ENCODE data around the gene COX5A. TPM values are rescaled to one million over a fixed set of nuclear protein-coding genes. Genes with fewer than 3 reads are reported as not detected.
A peak's percentile ranks its signal among the peaks of the same experiment; 100 is the strongest.
"Not testable (repeated sequence)": the region's sequence is repeated elsewhere in the genome, so short reads cannot be mapped to it uniquely, and the experiment has no call there.

The COX5A gene
- total RNA-seq, 1 donor from 2014 or later, result 1,582 TPM

DNA sequence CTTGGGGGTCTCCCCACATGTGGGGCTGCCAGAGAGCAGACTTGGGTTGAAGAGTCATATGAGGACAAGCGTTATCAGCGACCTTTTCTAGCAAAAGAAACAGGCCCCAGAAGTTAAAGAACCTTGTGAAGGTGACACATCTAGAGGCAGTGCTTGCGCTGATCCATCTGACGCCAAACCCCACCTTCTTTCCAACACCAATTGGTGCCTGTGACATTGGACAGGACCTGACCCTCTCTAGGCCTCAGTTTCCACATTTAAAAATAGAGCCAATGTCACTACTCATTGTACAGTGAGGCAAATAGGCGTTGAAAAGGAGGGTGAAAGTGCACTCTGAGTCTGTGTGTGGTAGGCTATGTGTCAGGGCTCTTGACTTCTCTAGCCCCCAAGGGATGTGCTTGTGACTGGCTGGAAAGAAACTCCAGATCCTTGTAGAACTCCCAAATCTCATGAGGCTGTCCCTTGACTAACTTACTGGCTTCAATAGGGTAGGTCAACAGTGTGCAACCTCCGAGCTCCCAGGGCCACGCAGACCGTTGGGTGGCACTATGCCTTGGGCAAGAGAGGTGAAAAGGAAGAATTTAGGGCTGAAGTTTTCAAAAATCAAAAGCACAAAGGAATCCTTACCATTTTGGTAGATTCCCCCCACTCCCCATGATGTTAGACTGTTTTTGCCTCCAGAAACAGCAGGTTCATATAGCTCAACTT is 30.6 kb downstream of the COX5A start:
- intact Hi-C loops (cut with DNase I), result no loop called here
- ATAC-seq (ENCODE audit: poor library complexity), result peak; percentile 76
- no peak for DNase-seq

DNA sequence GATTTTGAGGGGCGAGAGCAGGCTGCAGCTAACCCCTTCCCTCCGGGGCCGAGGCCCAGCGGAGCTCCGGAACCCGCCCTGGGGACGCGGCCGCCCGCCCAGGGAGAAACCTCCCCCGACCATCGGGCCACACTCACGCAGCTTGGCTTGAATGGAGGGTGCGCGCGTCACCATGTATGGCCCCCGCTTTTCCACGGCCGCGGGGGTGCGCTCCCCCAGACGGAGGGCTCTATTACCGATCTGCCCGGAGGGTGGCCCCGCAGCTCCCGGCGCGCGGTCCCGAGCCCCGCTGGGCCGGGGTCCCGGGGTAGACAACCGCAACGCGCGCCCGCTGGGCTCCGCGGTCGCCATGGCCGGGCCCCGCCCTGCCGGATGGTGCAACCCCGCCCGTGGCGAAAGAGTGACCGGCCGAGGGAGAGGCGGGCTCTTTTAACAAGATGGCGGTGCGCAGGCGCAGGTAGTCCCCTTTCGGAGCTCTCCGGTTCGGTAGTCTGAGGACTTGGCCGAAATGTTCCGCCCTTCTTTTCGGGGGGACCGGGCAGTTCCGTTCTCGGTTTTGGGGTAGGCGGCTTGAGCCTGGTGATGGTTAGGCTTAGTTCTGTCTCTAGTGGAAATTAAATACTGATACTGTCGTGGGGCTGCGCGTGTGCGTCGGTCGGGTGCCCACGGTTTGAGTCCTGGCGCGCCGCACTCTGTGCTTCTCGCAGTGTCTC is 31.3 kb downstream of the COX5A start, which contains the start of gene FAM219B:
Gene FAM219B (minus strand): TSS at position 402 of the 713 bp plus-strand sequence. CDS start 51 bp downstream, at position 351.
- peak; percentile 97 for DNase-seq
- intact Hi-C loops (cut with DNase I), result no loop called here
- peak; percentile 96 for ATAC-seq (ENCODE audit: poor library complexity)

DNA sequence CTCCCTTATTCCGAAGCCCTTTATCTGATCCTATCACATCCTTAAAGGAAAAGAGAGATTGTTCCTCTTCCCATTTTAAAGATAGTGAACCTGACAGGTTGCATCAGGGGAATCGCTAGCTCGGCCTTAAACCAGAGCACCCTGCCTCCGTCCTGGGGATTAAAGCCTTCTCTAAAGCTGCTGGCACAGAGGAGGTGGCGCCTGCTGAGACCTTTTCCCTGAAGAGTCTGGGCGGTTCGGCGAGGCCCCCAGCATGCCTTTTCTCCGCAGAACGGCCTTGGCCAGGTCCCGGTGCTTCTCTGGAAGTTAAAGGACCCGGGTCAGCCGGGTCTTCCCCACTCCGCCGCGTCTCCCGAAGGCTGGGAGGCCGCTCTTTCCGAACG is 31.8 kb downstream of the COX5A start:
- DNase-seq, result no peak
- peak; percentile 30 for ATAC-seq (ENCODE audit: poor library complexity)
- intact Hi-C loops (cut with DNase I), result no loop called here

DNA sequence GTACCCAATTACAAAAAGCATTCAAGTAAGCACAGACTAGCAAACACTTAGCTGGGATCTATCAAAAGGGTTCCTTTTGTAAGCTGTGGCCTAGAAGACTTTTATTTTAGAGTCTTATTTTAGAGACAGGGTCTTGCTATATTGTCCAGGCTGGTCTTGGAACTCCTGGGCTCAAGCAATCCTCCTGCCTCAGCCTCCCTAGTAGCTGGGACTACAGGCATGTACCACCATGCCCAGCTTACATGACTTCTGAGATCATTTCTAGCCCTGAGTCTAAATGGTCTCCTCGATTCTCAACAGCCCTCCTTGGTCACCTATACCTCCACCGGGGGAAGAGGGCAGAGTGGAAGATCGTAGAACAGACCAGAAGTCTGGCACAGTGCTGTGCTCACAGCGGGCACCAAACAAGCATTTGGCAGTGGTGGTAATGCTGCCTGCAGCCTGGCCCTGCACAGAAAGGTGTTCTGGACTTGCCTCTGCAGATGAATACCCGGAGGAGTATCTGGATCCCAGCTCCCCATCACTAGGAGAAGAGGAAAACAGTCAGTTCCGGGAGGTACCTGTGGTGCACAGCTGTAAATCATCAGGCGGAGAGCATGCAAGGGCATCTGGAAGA is 33.6 kb downstream of the COX5A start:
- DNase-seq (no peak), ATAC-seq (ENCODE audit: poor library complexity) (no peak)
- intact Hi-C loops (cut with DNase I), result loop anchor here (5.0 kb wide), 1 partner anchor 62 kb away; the partner anchor contains the start of gene ULK3

DNA sequence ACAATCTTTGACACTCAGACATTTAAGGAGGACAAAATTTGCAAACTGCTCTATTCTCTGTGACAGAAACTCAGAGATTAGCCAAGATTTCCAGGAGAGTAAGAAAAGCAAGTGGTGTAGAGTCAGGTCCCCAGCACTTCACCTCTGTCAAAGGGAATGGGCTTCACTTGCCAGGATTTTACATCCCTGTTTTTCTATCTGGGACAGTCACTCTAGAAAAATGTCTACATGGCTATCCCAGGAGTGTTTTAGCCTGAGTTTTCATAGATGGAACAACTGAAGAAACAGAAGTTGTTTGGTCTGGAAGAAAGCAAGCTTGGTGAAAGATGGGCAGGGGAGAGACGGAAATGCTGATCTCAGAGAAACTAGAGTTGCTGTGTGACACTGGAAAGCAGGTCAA is 34.2 kb downstream of the COX5A start:
- intact Hi-C loops (cut with DNase I), result loop anchor here (5.0 kb wide), 1 partner anchor 61 kb away; the partner anchor contains the start of gene ULK3
- ATAC-seq (ENCODE audit: poor library complexity) (no peak), DNase-seq (no peak)

DNA sequence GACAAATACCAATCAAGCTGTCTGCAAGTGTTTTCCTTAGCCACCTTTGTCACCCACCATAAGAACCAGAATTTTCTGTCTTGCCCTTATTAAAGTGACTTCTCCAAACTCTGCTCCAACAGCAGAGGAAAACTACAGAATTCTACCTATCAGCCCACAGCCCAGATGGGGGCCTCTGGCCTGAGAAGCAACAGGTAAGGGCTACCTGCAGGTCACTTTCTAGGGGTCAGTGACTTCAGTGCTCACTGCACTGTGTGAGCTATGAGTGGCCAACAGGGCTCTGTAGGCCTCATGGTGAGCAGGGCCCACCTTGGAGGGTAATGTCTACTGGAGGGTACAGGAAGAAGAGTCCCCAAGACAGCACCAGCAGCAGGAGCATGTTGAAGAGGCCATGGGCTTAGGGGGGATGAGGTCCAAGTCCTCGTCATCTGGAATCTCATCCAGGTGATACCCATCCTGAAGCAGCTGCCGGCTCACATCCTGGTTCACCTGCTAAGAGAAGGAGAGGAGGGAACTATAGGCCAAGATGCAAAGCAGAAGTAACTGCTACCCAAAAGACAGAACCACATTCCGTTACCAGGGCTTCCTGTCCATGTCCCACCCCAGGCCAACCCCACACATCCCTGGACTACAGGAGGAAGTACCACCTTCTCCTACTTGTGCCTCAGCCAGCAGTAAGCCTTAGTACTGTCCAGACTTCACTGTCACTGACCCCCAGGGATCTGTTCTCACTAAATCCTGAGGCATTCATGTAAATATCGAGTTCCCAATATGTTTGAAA is 35.4 kb downstream of the COX5A start:
- intact Hi-C loops (cut with DNase I), result loop anchor here (5.0 kb wide), 1 partner anchor 60 kb away; the partner anchor contains the start of gene ULK3
- ATAC-seq (ENCODE audit: poor library complexity), result no peak
- no peak for DNase-seq

DNA sequence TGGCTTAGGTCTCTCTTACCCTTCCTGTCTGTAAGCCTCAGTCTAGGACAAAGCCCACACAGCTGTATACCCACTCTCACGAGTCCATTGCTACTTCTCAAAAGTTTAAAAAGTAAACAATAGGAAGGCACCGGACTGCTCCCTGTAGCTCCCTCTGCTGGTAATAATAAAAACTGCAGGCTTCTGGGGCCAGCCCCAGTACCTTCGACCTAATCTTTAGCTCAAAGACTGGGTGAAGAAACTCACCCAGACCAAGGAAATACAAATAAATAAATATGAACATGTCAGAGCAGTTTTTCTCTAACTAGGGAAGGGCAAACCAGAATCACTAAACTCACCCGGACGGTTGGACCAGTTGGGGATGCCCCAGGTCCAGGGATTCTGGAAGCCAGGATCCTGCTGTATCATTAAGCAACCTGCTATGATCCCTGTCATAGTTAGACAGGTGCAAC is 36.2 kb downstream of the COX5A start:
- intact Hi-C loops (cut with DNase I), result loop anchor here (5.0 kb wide), 1 partner anchor 59 kb away; the partner anchor contains the start of gene ULK3
- ATAC-seq (ENCODE audit: poor library complexity) (peak; percentile 23), DNase-seq (peak; percentile 51)

DNA sequence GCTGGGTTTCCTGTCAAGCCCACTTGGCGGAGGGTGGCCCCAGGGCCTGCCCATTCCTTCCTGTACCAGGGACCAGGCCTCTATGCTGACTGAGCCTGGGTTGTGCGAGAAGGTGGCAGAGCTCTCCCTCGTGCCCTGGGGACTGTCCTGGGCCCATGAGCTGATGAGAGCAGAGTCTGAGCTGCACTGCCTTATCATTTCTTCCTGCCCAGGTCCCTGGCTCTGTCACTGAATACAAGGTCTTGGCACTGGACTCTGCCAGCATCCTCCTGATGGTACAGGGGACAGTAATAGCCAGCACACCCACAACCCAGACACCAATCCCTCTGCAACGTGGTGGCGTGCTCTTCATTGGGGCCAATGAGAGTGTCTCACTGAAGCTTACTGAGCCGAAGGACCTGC is 40.6 kb downstream of the COX5A start:
- intact Hi-C loops (cut with DNase I), result loop anchor here (10.0 kb wide), 1 partner anchor 122 kb away; no protein-coding TSS in a partner anchor
- DNase-seq, result no peak
- peak; percentile 46 for ATAC-seq (ENCODE audit: poor library complexity)

DNA sequence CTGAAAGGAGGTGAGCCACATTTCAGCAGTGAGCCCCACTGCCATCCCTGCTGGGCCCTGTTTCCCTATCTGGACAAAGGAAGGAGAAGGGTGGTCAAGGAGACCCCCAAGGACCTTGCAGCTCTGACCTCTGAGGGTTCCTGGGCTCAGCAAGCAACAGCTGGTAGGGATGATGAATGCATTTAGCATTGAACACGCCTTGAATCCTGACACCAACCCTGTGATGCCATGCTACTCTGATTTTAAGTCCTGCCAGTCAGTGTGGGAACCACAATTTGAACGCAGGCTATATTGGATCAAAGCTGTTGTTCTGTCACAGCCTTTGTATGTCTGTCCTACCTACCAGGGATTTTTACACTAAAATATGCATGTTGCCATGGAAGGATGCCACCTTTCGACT is 41.6 kb downstream of the COX5A start:
- intact Hi-C loops (cut with DNase I), result loop anchor here (10.0 kb wide), 1 partner anchor 122 kb away; no protein-coding TSS in a partner anchor
- no peak for ATAC-seq (ENCODE audit: poor library complexity)
- no peak for DNase-seq

DNA sequence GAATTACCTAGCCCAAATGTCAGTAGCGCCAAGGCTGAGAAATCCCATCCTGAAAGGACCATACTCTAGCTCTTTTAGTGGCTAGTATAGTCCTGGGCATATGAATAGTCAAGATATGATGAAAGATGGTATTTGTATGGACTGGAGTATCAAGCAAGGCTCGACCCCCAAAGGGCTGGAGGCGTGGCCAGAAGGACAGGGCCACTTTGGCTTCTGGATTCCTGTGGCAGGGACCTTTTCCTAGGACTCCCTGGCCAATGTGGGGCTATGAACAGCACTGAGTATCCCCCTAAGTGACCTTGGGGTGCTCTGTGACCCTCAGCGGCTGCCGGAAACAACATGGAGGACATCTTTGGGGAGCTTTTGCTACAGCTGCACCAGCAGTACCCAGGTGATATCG is 42.0 kb downstream of the COX5A start:
- intact Hi-C loops (cut with DNase I), result loop anchor here (10.0 kb wide), 1 partner anchor 121 kb away; no protein-coding TSS in a partner anchor
- no peak for DNase-seq
- ATAC-seq (ENCODE audit: poor library complexity), result no peak

DNA sequence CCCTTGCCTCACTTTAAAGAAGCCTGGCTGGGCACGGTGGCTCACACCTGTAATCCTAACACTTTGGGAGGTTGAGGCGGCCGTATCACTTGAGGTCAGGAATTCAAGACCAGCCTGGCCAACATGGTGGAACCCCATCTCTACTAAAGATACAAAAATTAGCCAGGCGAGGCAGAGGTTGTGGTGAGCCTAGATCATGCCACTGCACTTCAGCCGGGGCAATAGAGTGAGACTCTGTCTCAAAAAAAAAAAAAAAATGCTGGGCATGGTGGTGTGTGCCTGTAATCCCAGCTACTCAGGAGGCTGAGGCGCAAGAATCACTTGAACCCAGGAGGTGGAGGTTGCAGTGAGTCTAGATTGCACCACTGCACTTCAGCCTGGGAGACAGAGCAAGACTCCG is 43.5 kb downstream of the COX5A start:
- ATAC-seq (ENCODE audit: poor library complexity); DNase-seq: not testable (repeated sequence)
- intact Hi-C loops (cut with DNase I), result loop anchor here (10.0 kb wide), 1 partner anchor 120 kb away; no protein-coding TSS in a partner anchor

DNA sequence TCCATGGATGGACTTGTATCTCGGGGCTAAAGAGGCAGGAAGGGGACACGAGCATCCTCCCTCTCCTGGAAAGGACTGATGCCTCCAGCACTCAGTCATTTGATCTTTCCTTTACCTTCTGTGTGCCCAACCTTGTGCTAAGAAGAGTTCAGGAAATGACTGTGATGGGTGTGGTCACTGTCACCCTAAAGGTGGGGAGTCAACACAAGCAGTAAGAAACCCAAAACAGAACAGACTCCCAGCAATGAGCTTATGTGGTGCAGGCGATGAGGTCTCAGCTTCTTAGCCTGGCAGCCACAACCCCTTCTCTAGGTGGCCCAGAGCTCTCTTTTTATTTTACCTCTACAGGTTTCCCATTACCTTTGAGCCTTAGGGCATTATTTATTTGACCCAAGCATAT is 44.2 kb downstream of the COX5A start:
- no peak for ATAC-seq (ENCODE audit: poor library complexity)
- intact Hi-C loops (cut with DNase I), result loop anchor here (10.0 kb wide), 1 partner anchor 119 kb away; no protein-coding TSS in a partner anchor

DNA sequence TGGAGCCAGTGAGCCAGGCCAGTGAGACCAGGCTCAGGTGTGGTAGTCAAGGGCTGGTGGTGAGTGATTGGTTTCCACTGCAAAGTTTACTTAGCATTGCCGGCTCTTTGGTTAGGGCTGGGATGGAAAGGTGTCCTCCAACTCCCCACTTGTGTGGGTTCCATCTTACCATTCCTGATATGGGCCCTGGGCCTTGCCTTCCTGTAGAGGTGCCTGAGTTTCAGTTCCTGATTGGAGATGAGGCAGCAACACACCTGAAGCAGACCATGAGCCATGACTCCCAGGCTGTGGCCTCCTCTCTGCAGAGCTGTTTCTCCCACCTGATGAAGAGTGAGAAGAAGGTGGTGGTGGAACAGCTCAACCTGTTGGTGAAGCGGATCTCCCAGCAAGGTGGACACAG is 44.9 kb downstream of the COX5A start:
- DNase-seq (no peak), ATAC-seq (ENCODE audit: poor library complexity) (no peak)
- intact Hi-C loops (cut with DNase I), result loop anchor here (10.0 kb wide), 1 partner anchor 118 kb away; no protein-coding TSS in a partner anchor

More for the DNA sequence above, 44.2 kb downstream of the COX5A start:
- no peak for DNase-seq

DNA sequence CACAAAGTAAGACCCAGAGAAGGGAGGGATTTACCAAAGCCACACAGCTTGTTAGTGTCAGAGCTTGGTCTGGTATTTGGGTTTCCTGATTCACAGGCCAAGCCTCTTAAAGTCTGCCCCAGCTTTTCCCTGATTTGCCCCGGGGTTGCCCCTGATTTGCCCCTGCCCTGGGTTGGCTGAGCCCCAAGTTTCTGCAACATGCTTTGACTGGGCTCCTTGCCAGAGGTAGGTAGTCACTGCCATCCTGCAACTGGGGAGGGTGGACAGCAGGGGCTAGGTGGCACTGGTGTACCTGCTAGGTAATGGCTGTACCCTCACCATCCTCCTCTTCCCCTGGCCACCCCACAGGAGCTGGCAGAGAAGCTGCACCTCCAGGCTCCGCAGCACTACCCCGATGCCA is 45.6 kb downstream of the COX5A start:
- intact Hi-C loops (cut with DNase I), result loop anchor here (10.0 kb wide), 1 partner anchor 118 kb away; no protein-coding TSS in a partner anchor
- no peak for ATAC-seq (ENCODE audit: poor library complexity)
- DNase-seq, result peak; percentile 31

DNA sequence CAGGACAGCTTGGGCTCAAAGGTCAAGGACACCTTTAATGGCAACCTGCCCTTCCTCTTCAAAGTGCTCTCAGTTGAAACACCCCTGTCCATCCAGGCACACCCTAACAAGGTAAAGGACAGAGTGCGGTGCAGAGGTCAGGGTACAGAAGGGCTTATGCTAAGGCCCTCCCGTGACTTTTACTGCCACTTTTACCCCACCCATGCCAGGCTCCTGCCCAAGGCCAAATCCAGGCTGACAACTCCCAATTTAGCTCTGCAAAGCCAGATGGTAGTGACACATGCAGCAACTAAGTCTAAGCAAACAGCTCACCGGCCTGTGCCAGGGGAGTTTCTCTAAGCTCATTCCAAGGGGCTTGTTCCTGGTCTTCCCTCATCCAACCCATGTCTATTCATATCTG is 46.4 kb downstream of the COX5A start:
- intact Hi-C loops (cut with DNase I), result loop anchor here (10.0 kb wide), 1 partner anchor 117 kb away; no protein-coding TSS in a partner anchor
- ATAC-seq (ENCODE audit: poor library complexity), result peak; percentile 40
- peak; percentile 30 for DNase-seq

DNA sequence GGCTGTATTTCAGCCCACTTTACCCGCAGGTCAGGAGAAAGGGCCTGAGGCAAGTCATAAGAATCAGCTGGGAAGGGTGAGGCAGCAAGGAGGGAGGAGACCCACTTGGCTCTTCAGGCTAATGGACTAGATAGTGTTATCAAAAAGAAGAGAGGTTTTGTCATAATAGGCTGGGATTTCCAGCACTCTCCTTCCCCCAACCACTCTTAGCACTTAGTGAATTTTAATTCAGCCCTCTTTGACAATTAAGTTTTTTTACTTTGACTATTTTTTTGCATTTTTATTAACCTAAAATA is 47.3 kb downstream of the COX5A start:
- ATAC-seq (ENCODE audit: poor library complexity), result no peak
- intact Hi-C loops (cut with DNase I), result loop anchor here (10.0 kb wide), 1 partner anchor 116 kb away; no protein-coding TSS in a partner anchor

DNA sequence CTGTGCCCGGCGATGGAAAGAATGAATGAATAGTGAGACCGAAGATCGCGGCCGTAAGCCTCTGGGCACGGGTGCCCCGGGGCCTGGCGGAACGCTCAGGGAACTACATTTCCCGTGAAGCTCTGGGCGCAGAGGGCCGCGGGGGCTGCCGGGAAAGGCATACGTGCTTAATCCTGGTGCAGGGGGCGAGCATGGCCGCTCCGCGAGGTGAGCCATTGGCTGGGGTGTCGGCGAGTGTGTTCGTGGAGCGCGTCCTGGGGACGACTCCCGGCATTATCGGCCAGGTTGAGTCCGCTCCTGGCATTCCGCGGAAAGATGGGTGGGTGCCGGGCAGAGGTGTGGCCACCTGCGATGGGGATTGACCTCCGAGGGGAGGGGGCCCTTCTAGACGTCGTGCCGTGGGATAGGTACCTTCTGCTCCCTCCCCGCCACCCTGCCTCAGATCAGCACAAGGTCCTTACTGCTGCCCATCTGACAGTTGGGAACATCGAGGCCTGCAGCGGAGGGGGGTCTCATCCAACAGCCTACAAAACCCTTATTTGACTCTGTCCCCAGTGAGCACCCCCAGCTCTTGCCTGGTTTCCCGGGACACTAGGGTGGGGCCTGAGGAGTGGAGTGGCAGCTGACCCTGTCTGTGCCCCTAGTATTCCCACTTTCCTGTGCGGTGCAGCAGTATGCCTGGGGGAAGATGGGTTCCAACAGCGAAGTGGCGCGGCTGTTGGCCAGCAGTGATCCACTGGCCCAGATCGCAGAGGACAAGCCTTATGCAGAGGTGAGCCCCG is 47.8 kb downstream of the COX5A start, which contains the start of gene MPI:
Gene MPI (plus strand): TSS at position 160 of the 782 bp plus-strand sequence. CDS start 32 bp downstream, at position 192.
- intact Hi-C loops (cut with DNase I), result loop anchor here (10.0 kb wide), 1 partner anchor 115 kb away; no protein-coding TSS in a partner anchor
- ATAC-seq (ENCODE audit: poor library complexity) (peak; percentile 96), DNase-seq (peak; percentile 93)

More for the DNA sequence above, 47.3 kb downstream of the COX5A start:
- no peak for DNase-seq
